RWPE2 (cell line): ENCODE measurements around the gene PLCG1.

Experiments used
- ATAC-seq: fragments of 200-7000 bp; cut with Tn5 transposase; 3 replicates; pipeline ENCODE4 v1.9.1; 2021; ENCODE audit warnings: low read depth
- DNase-seq: peaks from one replicate; pipeline ENCODE4 v3.0.0-alpha.2; 2020; ENCODE audit warnings: low spot score
- H3K27ac ChIP-seq: fragments of 450-650 bp; 2 replicates; pipeline ENCODE4 v1.5.1; 2017; ENCODE audit warnings: mild to moderate bottlenecking; ENCODE audit not compliant: poor library complexity, severe bottlenecking
- H3K27me3 ChIP-seq: fragments of 250-450 bp; sonication (Bioruptor Pico); 2 replicates; pipeline ENCODE4 v1.5.1; 2021; ENCODE audit warnings: mild to moderate bottlenecking, moderate library complexity; ENCODE audit not compliant: insufficient read depth, poor library complexity, severe bottlenecking
- H3K36me3 ChIP-seq: fragments of 250-450 bp; sonication (Bioruptor Pico); 2 replicates; pipeline ENCODE4 v1.5.1; 2020; ENCODE audit warnings: low read depth, mild to moderate bottlenecking, moderate library complexity
- H3K4me1 ChIP-seq: fragments of 250-450 bp; sonication (Bioruptor Pico); 2 replicates; pipeline ENCODE4 v1.5.1; 2021; ENCODE audit warnings: mild to moderate bottlenecking, moderate library complexity; ENCODE audit not compliant: insufficient read depth, poor library complexity, severe bottlenecking
- H3K4me3 ChIP-seq: fragments of 250-450 bp; sonication (Bioruptor Pico); 2 replicates; pipeline ENCODE4 v1.5.1; 2021; ENCODE audit warnings: mild to moderate bottlenecking, moderate library complexity; ENCODE audit not compliant: severe bottlenecking
- H3K9me3 ChIP-seq: fragments of 250-450 bp; sonication (Bioruptor Pico); 2 replicates; pipeline ENCODE4 v1.5.1; 2021; ENCODE audit warnings: mild to moderate bottlenecking, moderate library complexity; ENCODE audit not compliant: severe bottlenecking
- CTCF ChIP-seq: fragments of 450-650 bp; IDR thresholded peaks from one replicate; pipeline ENCODE4 v1.5.1; 2017; ENCODE audit warnings: mild to moderate bottlenecking, moderate library complexity; ENCODE audit not compliant: poor library complexity, severe bottlenecking

PLCG1 gene

GRCh38 chr20:41136680-41137613 lies at the start of gene PLCG1:
PLCG1 (plus strand) TSS chr20:41137543; CDS start chr20:41137642, 99 bp downstream.
- peaks cover 18% of the 10 kb centered on the region for H3K4me1 ChIP-seq
- peak within 1 kb of the TSS; percentile 67 for H3K27ac ChIP-seq
- H3K27me3 ChIP-seq: no peaks in the 10 kb centered on the region
- ATAC-seq (peak; percentile 68), DNase-seq (peak; percentile 97)
- H3K9me3 ChIP-seq: no peaks in the 10 kb centered on the region
- TF ChIP-seq CTCF: peak; percentile 12
- H3K4me3 ChIP-seq: peak within 1 kb of the TSS; percentile 83
- peaks cover 17% of the 10 kb centered on the region for H3K36me3 ChIP-seq

GRCh38 chr20:41087777-41088176 lies 49.6 kb upstream of the PLCG1 start:
- H3K36me3 ChIP-seq: peaks cover 100% of the 10 kb centered on the region
- no peak overlapping the region for H3K4me3 ChIP-seq
- no peak for ATAC-seq
- H3K27ac ChIP-seq: peak overlapping the region; percentile 39
- H3K4me1 ChIP-seq: peaks cover 15% of the 10 kb centered on the region
- H3K9me3 ChIP-seq: no peaks in the 10 kb centered on the region
- TF ChIP-seq CTCF: no peak
- no peak for DNase-seq
- no peaks in the 10 kb centered on the region for H3K27me3 ChIP-seq

- DNase-seq (no peak), ATAC-seq (no peak)
- Histone ChIP-seq H3K4me1 (peaks cover 15% of the 10 kb centered on the region), H3K27ac (no peak overlapping the region), H3K9me3 (no peaks in the 10 kb centered on the region), H3K36me3 (peaks cover 100% of the 10 kb centered on the region), H3K27me3 (no peaks in the 10 kb centered on the region), H3K4me3 (no peak overlapping the region)
- TF ChIP-seq CTCF: peak; percentile 41
Observed at GRCh38 chr20:41089555-41089954, 47.8 kb upstream of the PLCG1 start.

- TF ChIP-seq CTCF: no peak
- ATAC-seq: no peak
- Histone ChIP-seq H3K27ac (no peak overlapping the region), H3K27me3 (no peaks in the 10 kb centered on the region), H3K4me1 (peaks cover 5% of the 10 kb centered on the region), H3K9me3 (no peaks in the 10 kb centered on the region), H3K36me3 (peaks cover 100% of the 10 kb centered on the region), H3K4me3 (no peak overlapping the region)
- no peak for DNase-seq
Observed at GRCh38 chr20:41091927-41092326, 45.4 kb upstream of the PLCG1 start.
